Cardiac septum (tissue), 1 donor: ENCODE measurements around the gene TTC9B. TPM values are rescaled to one million over a fixed set of nuclear protein-coding genes. Genes with fewer than 3 reads are reported as not detected.

ENCODE experiments used
- DNase-seq: peaks from one replicate; pipeline ENCODE4 v3.0.0-alpha.2; 2020; ENCODE audit warnings: low spot score
- intact Hi-C: fragments of 100-400 bp; cut with DNase I; formaldehyde crosslinking; loops from one replicate; pipeline ENCODE4 v1.14.0; 2022
- total RNA-seq: library from RNA; stranded (reverse); fragmentation: NEBNext Ultra II Directional; extraction: Animal tissue kit (Norgen Biotek cat#: 25700); gene quantifications from one replicate; pipeline ENCODE4 v1.2.1, GENCODE V29; 2021
- donor health status: DM: no; HTN: no; CAD: no.

TTC9B gene
- total RNA-seq, 1 donor from 2014 or later, result not detected

- no peak for DNase-seq
- intact Hi-C loops, result no loop called here
Observed at GRCh38 chr19:40251244-40251643, 33.1 kb upstream of the TTC9B start.

GRCh38 chr19:40249781-40250180 lies 31.6 kb upstream of the TTC9B start:
- no peak for DNase-seq
- intact Hi-C loops, result no loop called here

- intact Hi-C loops, result no loop called here
- DNase-seq, result no peak
Observed at GRCh38 chr19:40249201-40249600, 31.0 kb upstream of the TTC9B start.

- DNase-seq, result no peak
- intact Hi-C loops, result no loop called here
Observed at GRCh38 chr19:40247735-40248262, 29.6 kb upstream of the TTC9B start.

GRCh38 chr19:40247178-40247577 lies 29.0 kb upstream of the TTC9B start:
- intact Hi-C loops, result no loop called here
- no peak for DNase-seq

- intact Hi-C loops, result no loop called here
- DNase-seq, result no peak
Observed at GRCh38 chr19:40246292-40247073, 28.3 kb upstream of the TTC9B start.

GRCh38 chr19:40245506-40246128 lies 27.4 kb upstream of the TTC9B start:
- intact Hi-C loops, result no loop called here
- no peak for DNase-seq

GRCh38 chr19:40244579-40245317 lies 26.6 kb upstream of the TTC9B start:
- intact Hi-C loops, result no loop called here
- no peak for DNase-seq

GRCh38 chr19:40243181-40243580 lies 25.0 kb upstream of the TTC9B start:
- intact Hi-C loops, result no loop called here
- DNase-seq, result no peak

- no peak for DNase-seq
- intact Hi-C loops, result no loop called here
Observed at GRCh38 chr19:40242480-40242879, 24.3 kb upstream of the TTC9B start.

- intact Hi-C loops, result no loop called here
- no peak for DNase-seq
Observed at GRCh38 chr19:40241809-40242384, 23.7 kb upstream of the TTC9B start.

GRCh38 chr19:40241125-40241808 lies 23.1 kb upstream of the TTC9B start:
- intact Hi-C loops, result no loop called here
- DNase-seq, result no peak

- intact Hi-C loops, result no loop called here
- no peak for DNase-seq
Observed at GRCh38 chr19:40240332-40240731, 22.1 kb upstream of the TTC9B start.

GRCh38 chr19:40239415-40240226 lies 21.4 kb upstream of the TTC9B start:
- intact Hi-C loops, result no loop called here
- DNase-seq, result no peak

GRCh38 chr19:40238775-40239174 lies 20.6 kb upstream of the TTC9B start:
- intact Hi-C loops, result no loop called here
- DNase-seq, result no peak

GRCh38 chr19:40237791-40238190 lies 19.6 kb upstream of the TTC9B start:
- intact Hi-C loops, result no loop called here
- no peak for DNase-seq

GRCh38 chr19:40236366-40236765 lies 18.2 kb upstream of the TTC9B start:
- no peak for DNase-seq

GRCh38 chr19:40236026-40236355 lies 17.8 kb upstream of the TTC9B start:
- DNase-seq, result no peak
- intact Hi-C loops, result no loop called here

More at GRCh38 chr19:40236366-40236765, 18.2 kb upstream of the TTC9B start:
- intact Hi-C loops, result no loop called here
